HEK293 (cell line): ENCODE results near the gene NHLRC1.
A peak's percentile ranks its signal among the peaks of the same experiment; 100 is the strongest.

Source experiments
- CTCF ChIA-PET: fragments of 350-600 bp; formaldehyde crosslinking; extraction: SDS; loops from one replicate; lab custom pipeline; 2021; ENCODE audit warnings: antibody characterized with exemption; lab: Yijun Ruan, JAX
- POLR2A ChIA-PET: fragments of 300-600 bp; formaldehyde crosslinking; extraction: SDS; loops from one replicate; lab custom pipeline; 2020; ENCODE audit warnings: antibody characterized with exemption, inconsistent platforms; lab: Yijun Ruan, JAX
- H3K27ac ChIP-seq: fragments of 200-500 bp; sonication (Bioruptor generic); 2 replicates; pipeline ENCODE4 v1.5.1; 2014; ENCODE audit warnings: low read depth, low read length, control low read depth, inconsistent platforms; ENCODE audit errors: extremely low read depth
- H3K36me3 ChIP-seq, 2 experiments: fragments of 200-500 bp in 1 of 2; sonication (Bioruptor generic) in 1 of 2; 1 replicate in 1 of 2; 2 replicates in 1 of 2; pipeline ENCODE4 v1.5.1; 2014 to 2017; ENCODE audit warnings: inconsistent platforms in 2 of 2, low read length in 2 of 2; ENCODE audit not compliant: control insufficient read depth in 2 of 2, insufficient read depth in 1 of 2
- H3K4me1 ChIP-seq: fragments of 200-500 bp; sonication (Bioruptor generic); 2 replicates; pipeline ENCODE4 v1.5.1; 2014; ENCODE audit warnings: mild to moderate bottlenecking, low read length, inconsistent platforms; ENCODE audit not compliant: control insufficient read depth, insufficient read depth
- H3K4me3 ChIP-seq: 2 replicates; pipeline ENCODE4 v1.5.1; 2011; ENCODE audit warnings: low read depth, mild to moderate bottlenecking, control low read depth, low read length, moderate library complexity
- H3K9me3 ChIP-seq: fragments of 200-500 bp; sonication (Bioruptor generic); 2 replicates; pipeline ENCODE4 v1.5.1; 2014; ENCODE audit warnings: low read depth, low read length, inconsistent platforms; ENCODE audit not compliant: control insufficient read depth, insufficient read depth
- ELK4 ChIP-seq: IDR thresholded peaks from 2 replicates; pipeline ENCODE4 v1.6.1; 2011; ENCODE audit warnings: mild to moderate bottlenecking, low read depth, low read length, borderline replicate concordance
- GLI4 ChIP-seq: fragments of 450-650 bp; formaldehyde crosslinking; IDR thresholded peaks from 2 replicates; pipeline ENCODE4 v1.5.1; 2016; ENCODE audit warnings: missing biosample characterization, missing genetic modification characterization
- KLF17 ChIP-seq: fragments of 450-650 bp; formaldehyde crosslinking; IDR thresholded peaks from 2 replicates; pipeline ENCODE4 v1.5.1; 2016; ENCODE audit warnings: missing biosample characterization, missing genetic modification characterization
- REPIN1 ChIP-seq: fragments of 450-650 bp; formaldehyde crosslinking; IDR thresholded peaks from 2 replicates; pipeline ENCODE4 v1.5.1; 2017; ENCODE audit warnings: missing biosample characterization, missing genetic modification characterization, low read depth
- SP3 ChIP-seq: fragments of 450-650 bp; formaldehyde crosslinking; IDR thresholded peaks from 2 replicates; pipeline ENCODE4 v1.5.1; 2016; ENCODE audit warnings: missing biosample characterization, missing genetic modification characterization
- TRIM28 ChIP-seq: IDR thresholded peaks from 2 replicates; pipeline ENCODE4 v1.6.1; 2011; ENCODE audit warnings: low read length, control low read depth, borderline replicate concordance
- ZBTB44 ChIP-seq: fragments of 450-650 bp; IDR thresholded peaks from 2 replicates; pipeline ENCODE4 v1.5.1; 2018; ENCODE audit warnings: missing biosample characterization, mild to moderate bottlenecking, missing genetic modification characterization
- ZFP37 ChIP-seq: fragments of 450-650 bp; formaldehyde crosslinking; IDR thresholded peaks from 2 replicates; pipeline ENCODE4 v1.5.1; 2016; ENCODE audit warnings: missing biosample characterization, missing genetic modification characterization
- ZFP41 ChIP-seq: fragments of 450-650 bp; formaldehyde crosslinking; IDR thresholded peaks from 2 replicates; pipeline ENCODE4 v1.5.1; 2016; ENCODE audit warnings: missing biosample characterization, missing genetic modification characterization, borderline replicate concordance
- ZNF146 ChIP-seq: fragments of 450-650 bp; formaldehyde crosslinking; IDR thresholded peaks from 2 replicates; pipeline ENCODE4 v1.5.1; 2016; ENCODE audit warnings: missing biosample characterization, missing genetic modification characterization
- ZNF148 ChIP-seq: fragments of 450-650 bp; formaldehyde crosslinking; IDR thresholded peaks from 2 replicates; pipeline ENCODE4 v1.5.0; 2017; ENCODE audit warnings: missing biosample characterization, missing genetic modification characterization, borderline replicate concordance
- ZNF23 ChIP-seq: fragments of 450-650 bp; formaldehyde crosslinking; IDR thresholded peaks from 2 replicates; pipeline ENCODE4 v1.5.1; 2016; ENCODE audit warnings: missing biosample characterization, missing genetic modification characterization, borderline replicate concordance
- ZNF48 ChIP-seq: fragments of 450-650 bp; formaldehyde crosslinking; IDR thresholded peaks from 2 replicates; pipeline ENCODE4 v1.5.1; 2016; ENCODE audit warnings: missing biosample characterization, missing genetic modification characterization
- ZNF510 ChIP-seq: fragments of 450-650 bp; formaldehyde crosslinking; IDR thresholded peaks from 2 replicates; pipeline ENCODE4 v1.5.1; 2018; ENCODE audit warnings: mild to moderate bottlenecking, missing genetic modification characterization, missing biosample characterization; ENCODE audit not compliant: insufficient replicate concordance
- ZNF521 ChIP-seq: fragments of 450-650 bp; formaldehyde crosslinking; IDR thresholded peaks from 2 replicates; pipeline ENCODE4 v1.5.1; 2017; ENCODE audit warnings: missing biosample characterization, mild to moderate bottlenecking, missing genetic modification characterization
- ZNF791 ChIP-seq: fragments of 450-650 bp; formaldehyde crosslinking; IDR thresholded peaks from 2 replicates; pipeline ENCODE4 v1.5.1; 2016; ENCODE audit warnings: missing biosample characterization, missing genetic modification characterization
- TF ChIP-seq, protein P1 (sequence below): fragments of 450-650 bp; formaldehyde crosslinking; IDR thresholded peaks from 2 replicates; pipeline ENCODE4 v1.5.1; 2016; ENCODE audit warnings: missing biosample characterization, missing genetic modification characterization
- TF ChIP-seq, protein P2 (sequence below): fragments of 450-650 bp; formaldehyde crosslinking; IDR thresholded peaks from 2 replicates; pipeline ENCODE4 v1.5.1; 2017; ENCODE audit warnings: missing biosample characterization, missing genetic modification characterization
- TF ChIP-seq, protein P3 (sequence below): fragments of 450-650 bp; formaldehyde crosslinking; IDR thresholded peaks from 2 replicates; pipeline ENCODE4 v1.5.1; 2016; ENCODE audit warnings: missing biosample characterization, missing genetic modification characterization

Gene NHLRC1

DNA sequence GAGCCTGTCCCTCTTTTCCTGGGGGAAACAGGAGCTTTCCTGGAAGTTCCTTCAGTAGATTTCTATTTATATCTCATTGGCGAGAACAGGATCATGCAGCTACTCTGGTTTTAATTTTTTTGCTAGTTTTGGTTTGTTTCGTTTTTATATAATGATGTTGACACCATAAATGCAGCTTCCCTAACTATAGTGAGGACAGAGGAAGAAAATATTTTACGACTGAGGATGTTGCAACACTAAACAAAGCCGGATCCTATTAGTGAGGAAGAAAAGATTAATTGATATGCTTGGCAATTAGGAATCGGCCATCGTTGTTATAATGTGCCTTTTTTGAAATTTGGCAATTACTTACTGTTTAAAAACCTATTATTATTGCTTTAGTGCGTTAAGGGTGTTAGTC, 49.4 kb upstream of the NHLRC1 start (continued):
- TF ChIP-seq ZNF23 = no peak

DNA sequence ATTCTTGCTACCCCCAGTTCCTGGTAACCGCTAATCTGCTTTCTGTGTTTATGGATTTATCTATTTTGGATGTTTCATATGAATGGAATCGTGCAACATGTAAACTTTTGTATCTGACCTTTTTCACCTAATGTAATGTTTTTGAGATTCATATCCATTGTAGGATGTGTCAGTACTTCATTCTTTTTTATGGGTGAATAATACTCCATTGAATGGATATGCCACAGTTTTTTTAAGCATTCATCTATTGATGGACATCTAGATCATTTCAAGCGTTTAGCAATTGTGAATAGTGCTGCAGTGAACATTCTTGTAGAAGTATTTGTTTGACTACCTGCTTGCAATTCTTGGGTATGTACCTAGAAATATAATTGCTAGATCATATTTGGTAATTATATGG, 45.8 kb upstream of the NHLRC1 start:
- POLR2A ChIA-PET = no interaction called here

DNA sequence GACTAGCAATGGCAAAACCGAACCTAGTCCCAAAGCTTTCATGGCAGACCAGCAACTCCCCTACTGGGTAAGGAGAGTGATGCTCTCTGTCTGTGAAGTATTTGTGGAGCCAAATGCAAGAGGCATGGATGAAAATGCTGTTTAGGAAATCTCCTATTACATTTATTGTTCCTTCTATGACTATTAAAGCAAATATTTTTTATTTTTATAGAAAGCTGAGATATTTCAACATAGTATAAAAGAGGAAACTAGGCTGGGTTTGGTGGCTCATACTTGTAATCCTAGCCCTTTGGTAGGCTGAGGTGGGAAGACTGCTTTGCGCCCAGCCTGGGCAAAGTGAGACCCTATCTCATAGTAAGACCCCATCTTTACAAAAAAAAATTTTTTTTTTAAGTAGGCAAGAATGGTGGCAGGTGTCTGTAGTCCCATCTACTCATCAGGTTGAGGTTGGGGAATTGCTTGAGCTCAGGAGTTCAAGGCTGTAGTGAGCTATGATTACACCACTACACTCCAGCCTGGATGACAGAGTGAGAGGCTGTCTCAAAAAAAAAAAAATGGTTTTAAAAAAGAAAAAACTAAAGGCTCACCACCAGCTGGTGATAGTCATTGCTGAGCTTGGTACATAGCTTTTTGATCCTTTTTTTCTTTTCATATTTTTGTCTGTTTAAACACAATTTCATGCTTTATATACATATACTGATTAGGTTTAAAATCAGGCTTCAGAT, 44.0 kb upstream of the NHLRC1 start:
- Histone ChIP-seq H3K36me3 (peaks cover 45 to 50% of the 10 kb centered on the region in 2 experiments), H3K4me3 (no peak overlapping the region), H3K27ac (no peak overlapping the region), H3K4me1 (no peaks in the 10 kb centered on the region), H3K9me3 (no peaks in the 10 kb centered on the region)
- CTCF ChIA-PET = interaction anchor here (0.6 kb wide), 1 partner anchor 363 kb away, joined by 3 read pairs; no protein-coding TSS in a partner anchor
- TF ChIP-seq ZNF791 (tag by site-specific recombination) = no peak
- no peak for TF ChIP-seq ZFP37
- no peak for TF ChIP-seq ZNF48
- TF ChIP-seq ZBTB44 = no peak
- TF ChIP-seq GLI4 (tag by site-specific recombination) = no peak
- no peak for TF ChIP-seq KLF17
- TF ChIP-seq SP3 (tag by site-specific recombination) = no peak
- no peak for TF ChIP-seq ELK4
- TF ChIP-seq ZNF510 (tag by site-specific recombination) = no peak
- no peak for TF ChIP-seq ZFP41 (tag by site-specific recombination)
- no peak for TF ChIP-seq TRIM28
- no peak for TF ChIP-seq ZNF148
- TF ChIP-seq, protein P1, sequence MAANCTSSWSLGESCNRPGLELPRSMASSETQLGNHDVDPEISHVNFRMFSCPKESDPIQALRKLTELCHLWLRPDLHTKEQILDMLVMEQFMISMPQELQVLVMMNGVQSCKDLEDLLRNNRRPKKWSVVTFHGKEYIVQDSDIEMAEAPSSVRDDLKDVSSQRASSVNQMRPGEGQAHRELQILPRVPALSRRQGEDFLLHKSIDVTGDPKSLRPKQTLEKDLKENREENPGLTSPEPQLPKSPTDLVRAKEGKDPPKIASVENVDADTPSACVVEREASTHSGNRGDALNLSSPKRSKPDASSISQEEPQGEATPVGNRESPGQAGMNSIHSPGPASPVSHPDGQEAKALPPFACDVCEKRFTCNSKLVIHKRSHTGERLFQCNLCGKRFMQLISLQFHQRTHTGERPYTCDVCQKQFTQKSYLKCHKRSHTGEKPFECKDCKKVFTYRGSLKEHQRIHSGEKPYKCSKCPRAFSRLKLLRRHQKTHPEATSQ (tag by site-specific recombination) = no peak
- TF ChIP-seq ZNF521 (tag by site-specific recombination) = no peak
- TF ChIP-seq, protein P2, sequence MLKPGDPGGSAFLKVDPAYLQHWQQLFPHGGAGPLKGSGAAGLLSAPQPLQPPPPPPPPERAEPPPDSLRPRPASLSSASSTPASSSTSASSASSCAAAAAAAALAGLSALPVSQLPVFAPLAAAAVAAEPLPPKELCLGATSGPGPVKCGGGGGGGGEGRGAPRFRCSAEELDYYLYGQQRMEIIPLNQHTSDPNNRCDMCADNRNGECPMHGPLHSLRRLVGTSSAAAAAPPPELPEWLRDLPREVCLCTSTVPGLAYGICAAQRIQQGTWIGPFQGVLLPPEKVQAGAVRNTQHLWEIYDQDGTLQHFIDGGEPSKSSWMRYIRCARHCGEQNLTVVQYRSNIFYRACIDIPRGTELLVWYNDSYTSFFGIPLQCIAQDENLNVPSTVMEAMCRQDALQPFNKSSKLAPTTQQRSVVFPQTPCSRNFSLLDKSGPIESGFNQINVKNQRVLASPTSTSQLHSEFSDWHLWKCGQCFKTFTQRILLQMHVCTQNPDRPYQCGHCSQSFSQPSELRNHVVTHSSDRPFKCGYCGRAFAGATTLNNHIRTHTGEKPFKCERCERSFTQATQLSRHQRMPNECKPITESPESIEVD (tag by site-specific recombination) = no peak
- POLR2A ChIA-PET = no interaction called here

More for the DNA sequence above, 45.8 kb upstream of the NHLRC1 start:
- CTCF ChIA-PET = no interaction called here
- H3K27ac ChIP-seq = no peak overlapping the region
- no peak overlapping the region for H3K4me3 ChIP-seq
- H3K36me3 ChIP-seq = peaks cover 31 to 42% of the 10 kb centered on the region in 2 experiments
- H3K4me1 ChIP-seq = no peaks in the 10 kb centered on the region
- TF ChIP-seq REPIN1 (tag by site-specific recombination) (no peak), ZNF146 (peak; percentile 91)
- TF ChIP-seq, protein P3, sequence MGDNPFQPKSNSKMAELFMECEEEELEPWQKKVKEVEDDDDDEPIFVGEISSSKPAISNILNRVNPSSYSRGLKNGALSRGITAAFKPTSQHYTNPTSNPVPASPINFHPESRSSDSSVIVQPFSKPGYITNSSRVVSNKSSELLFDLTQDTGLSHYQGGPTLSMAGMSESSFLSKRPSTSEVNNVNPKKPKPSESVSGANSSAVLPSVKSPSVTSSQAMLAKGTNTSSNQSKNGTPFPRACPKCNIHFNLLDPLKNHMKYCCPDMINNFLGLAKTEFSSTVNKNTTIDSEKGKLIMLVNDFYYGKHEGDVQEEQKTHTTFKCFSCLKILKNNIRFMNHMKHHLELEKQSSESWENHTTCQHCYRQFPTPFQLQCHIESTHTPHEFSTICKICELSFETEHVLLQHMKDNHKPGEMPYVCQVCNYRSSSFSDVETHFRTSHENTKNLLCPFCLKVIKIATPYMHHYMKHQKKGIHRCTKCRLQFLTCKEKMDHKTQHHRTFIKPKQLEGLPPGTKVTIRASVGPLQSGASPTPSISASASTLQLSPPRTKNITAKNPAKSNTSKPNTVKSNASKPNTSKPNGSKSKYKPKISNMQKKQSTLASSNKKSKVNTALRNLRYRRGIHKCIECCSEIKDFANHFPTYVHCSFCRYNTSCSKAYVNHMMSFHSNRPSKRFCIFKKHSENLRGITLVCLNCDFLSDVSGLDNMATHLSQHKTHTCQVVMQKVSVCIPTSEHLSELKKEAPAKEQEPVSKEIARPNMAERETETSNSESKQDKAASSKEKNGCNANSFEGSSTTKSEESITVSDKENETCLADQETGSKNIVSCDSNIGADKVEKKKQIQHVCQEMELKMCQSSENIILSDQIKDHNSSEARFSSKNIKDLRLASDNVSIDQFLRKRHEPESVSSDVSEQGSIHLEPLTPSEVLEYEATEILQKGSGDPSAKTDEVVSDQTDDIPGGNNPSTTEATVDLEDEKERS (tag by site-specific recombination) = 0 out of 2 replicates have a peak, but pooled peaks have one; percentile 33
- H3K9me3 ChIP-seq = no peaks in the 10 kb centered on the region
